HUES6 (cell line): ENCODE data around the gene S100G.

ENCODE experiments used
- H3K27ac ChIP-seq: 2 replicates; pipeline ENCODE4 v1.7.0; 2013; ENCODE audit warnings: low read depth, mild to moderate bottlenecking, low read length, inconsistent platforms
- H3K27me3 ChIP-seq: 2 replicates; pipeline ENCODE4 v1.6.1; 2013; ENCODE audit warnings: low read length; ENCODE audit not compliant: control insufficient read depth, insufficient read depth
- H3K36me3 ChIP-seq: 2 replicates; pipeline ENCODE4 v1.6.1; 2013; ENCODE audit warnings: low read length; ENCODE audit not compliant: control insufficient read depth, insufficient read depth
- H3K4me1 ChIP-seq: 2 replicates; pipeline ENCODE4 v1.6.1; 2013; ENCODE audit warnings: low read length; ENCODE audit not compliant: control insufficient read depth, insufficient read depth
- H3K4me3 ChIP-seq: 2 replicates; pipeline ENCODE4 v1.5.1; 2013; ENCODE audit warnings: low read depth, low read length
- H3K9ac ChIP-seq: one replicate; pipeline ENCODE4 v1.6.1; 2013; ENCODE audit warnings: mild to moderate bottlenecking, low read length
- H3K9me3 ChIP-seq: 2 replicates; pipeline ENCODE4 v1.6.1; 2013; ENCODE audit warnings: low read depth, low read length; ENCODE audit not compliant: control insufficient read depth, insufficient read depth

Gene S100G

GRCh38 chrX:16646366-16647138 is 3.4 kb upstream of the S100G start:
- no peak overlapping the region for H3K9ac ChIP-seq
- H3K4me1 ChIP-seq: peaks cover 22% of the 10 kb centered on the region
- peaks cover 10% of the 10 kb centered on the region for H3K9me3 ChIP-seq
- H3K27ac ChIP-seq: no peak overlapping the region
- H3K27me3 ChIP-seq: no peaks in the 10 kb centered on the region
- no peak overlapping the region for H3K4me3 ChIP-seq
- H3K36me3 ChIP-seq: peaks cover 28% of the 10 kb centered on the region

GRCh38 chrX:16651391-16652024 is 1.6 kb downstream of the S100G start:
- Histone ChIP-seq H3K27me3 (no peaks in the 10 kb centered on the region; the same call in 1 of the 2 replicates), H3K9ac (no peak overlapping the region), H3K27ac (no peak overlapping the region; the same call in 1 of the 2 replicates), H3K9me3 (0 out of 2 replicates have a peak, but pooled peaks cover under 1% of the 10 kb centered on the region), H3K4me3 (no peak overlapping the region), H3K36me3 (peaks cover 16% of the 10 kb centered on the region), H3K4me1 (peaks cover 13% of the 10 kb centered on the region)

GRCh38 chrX:16653424-16653823 is 3.5 kb downstream of the S100G start:
- H3K9ac ChIP-seq: no peak overlapping the region
- no peak overlapping the region for H3K4me3 ChIP-seq
- no peaks in the 10 kb centered on the region for H3K9me3 ChIP-seq
- no peak overlapping the region for H3K27ac ChIP-seq
- H3K36me3 ChIP-seq: peaks cover 10% of the 10 kb centered on the region
- H3K27me3 ChIP-seq: no peaks in the 10 kb centered on the region; the same call in 1 of the 2 replicates
- H3K4me1 ChIP-seq: peaks cover 13% of the 10 kb centered on the region

GRCh38 chrX:16654093-16654492 is 4.1 kb downstream of the S100G start:
- H3K9ac ChIP-seq: no peak overlapping the region
- H3K4me1 ChIP-seq: peaks cover 13% of the 10 kb centered on the region
- H3K4me3 ChIP-seq: no peak overlapping the region
- H3K9me3 ChIP-seq: no peaks in the 10 kb centered on the region
- H3K36me3 ChIP-seq: peaks cover 10% of the 10 kb centered on the region
- H3K27ac ChIP-seq: no peak overlapping the region
- no peaks in the 10 kb centered on the region; the same call in 1 of the 2 replicates for H3K27me3 ChIP-seq

GRCh38 chrX:16658284-16658683 is 8.3 kb downstream of the S100G start:
- Histone ChIP-seq H3K9ac (no peak overlapping the region), H3K4me3 (no peak overlapping the region), H3K27me3 (no peaks in the 10 kb centered on the region; the same call in 1 of the 2 replicates), H3K27ac (no peak overlapping the region), H3K36me3 (peaks cover 20% of the 10 kb centered on the region), H3K9me3 (no peaks in the 10 kb centered on the region), H3K4me1 (peaks cover 11% of the 10 kb centered on the region)

GRCh38 chrX:16659321-16659720 is 9.4 kb downstream of the S100G start:
- H3K4me3 ChIP-seq: no peak overlapping the region
- no peaks in the 10 kb centered on the region for H3K9me3 ChIP-seq
- H3K36me3 ChIP-seq: peaks cover 22% of the 10 kb centered on the region
- no peaks in the 10 kb centered on the region; the same call in 1 of the 2 replicates for H3K27me3 ChIP-seq
- peaks cover 15% of the 10 kb centered on the region for H3K4me1 ChIP-seq
- no peak overlapping the region for H3K9ac ChIP-seq
- H3K27ac ChIP-seq: no peak overlapping the region

GRCh38 chrX:16661495-16661894 is 11.5 kb downstream of the S100G start:
- no peak overlapping the region for H3K9ac ChIP-seq
- H3K4me3 ChIP-seq: no peak overlapping the region
- H3K36me3 ChIP-seq: peaks cover 39% of the 10 kb centered on the region
- no peak overlapping the region for H3K27ac ChIP-seq
- H3K9me3 ChIP-seq: no peaks in the 10 kb centered on the region
- peaks cover 13% of the 10 kb centered on the region for H3K4me1 ChIP-seq
- no peaks in the 10 kb centered on the region for H3K27me3 ChIP-seq

GRCh38 chrX:16662402-16662801 is 12.4 kb downstream of the S100G start:
- H3K27ac ChIP-seq: no peak overlapping the region
- no peaks in the 10 kb centered on the region for H3K27me3 ChIP-seq
- H3K9me3 ChIP-seq: no peaks in the 10 kb centered on the region
- H3K36me3 ChIP-seq: peaks cover 43% of the 10 kb centered on the region
- H3K4me3 ChIP-seq: no peak overlapping the region
- peaks cover 13% of the 10 kb centered on the region for H3K4me1 ChIP-seq
- no peak overlapping the region for H3K9ac ChIP-seq

- Histone ChIP-seq H3K4me1 (peaks cover 13% of the 10 kb centered on the region), H3K4me3 (no peak overlapping the region), H3K27me3 (no peaks in the 10 kb centered on the region), H3K36me3 (peaks cover 53% of the 10 kb centered on the region), H3K9me3 (no peaks in the 10 kb centered on the region), H3K9ac (no peak overlapping the region), H3K27ac (no peak overlapping the region)
Observed at GRCh38 chrX:16664074-16664473, 14.1 kb downstream of the S100G start.

GRCh38 chrX:16664626-16665025 is 14.7 kb downstream of the S100G start:
- no peak overlapping the region for H3K27ac ChIP-seq
- no peak overlapping the region for H3K9ac ChIP-seq
- H3K4me3 ChIP-seq: no peak overlapping the region
- H3K27me3 ChIP-seq: no peaks in the 10 kb centered on the region
- peaks cover 13% of the 10 kb centered on the region for H3K4me1 ChIP-seq
- H3K36me3 ChIP-seq: peaks cover 57% of the 10 kb centered on the region
- H3K9me3 ChIP-seq: no peaks in the 10 kb centered on the region

- Histone ChIP-seq H3K4me3 (no peak overlapping the region), H3K27me3 (no peaks in the 10 kb centered on the region), H3K36me3 (peaks cover 57% of the 10 kb centered on the region), H3K27ac (no peak overlapping the region), H3K9me3 (no peaks in the 10 kb centered on the region), H3K4me1 (peaks cover 13% of the 10 kb centered on the region), H3K9ac (no peak overlapping the region)
Observed at GRCh38 chrX:16665089-16665488, 15.1 kb downstream of the S100G start.
